Measurements from ENCODE around the gene TCN2.
A peak's percentile ranks its signal among the peaks of the same experiment; 100 is the strongest.
"Not testable (repeated sequence)": the region's sequence is repeated elsewhere in the genome, so short reads cannot be mapped to it uniquely, and the experiment has no call there.

TCN2 gene

DNA sequence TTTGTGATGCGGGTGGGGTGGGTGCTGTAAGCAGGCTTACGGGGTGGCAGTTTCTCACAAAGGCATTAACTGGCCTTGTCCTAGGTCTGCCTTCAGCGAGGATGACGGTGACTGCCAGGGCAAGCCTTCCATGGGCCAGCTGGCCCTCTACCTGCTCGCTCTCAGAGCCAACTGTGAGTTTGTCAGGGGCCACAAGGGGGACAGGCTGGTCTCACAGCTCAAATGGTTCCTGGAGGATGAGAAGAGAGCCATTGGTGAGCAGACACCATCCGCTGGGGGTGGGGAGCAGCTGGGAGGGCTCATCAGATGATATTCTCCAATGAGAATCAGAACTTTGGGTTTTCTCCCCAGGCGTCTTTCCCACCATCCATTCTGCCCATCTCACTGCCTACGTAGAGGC is 5.8 kb downstream of the TCN2 start:
- no peak for DNase-seq

GRCh38 chr22:30614268-30614667 is 7.3 kb downstream of the TCN2 start:
- no peak for DNase-seq

DNA sequence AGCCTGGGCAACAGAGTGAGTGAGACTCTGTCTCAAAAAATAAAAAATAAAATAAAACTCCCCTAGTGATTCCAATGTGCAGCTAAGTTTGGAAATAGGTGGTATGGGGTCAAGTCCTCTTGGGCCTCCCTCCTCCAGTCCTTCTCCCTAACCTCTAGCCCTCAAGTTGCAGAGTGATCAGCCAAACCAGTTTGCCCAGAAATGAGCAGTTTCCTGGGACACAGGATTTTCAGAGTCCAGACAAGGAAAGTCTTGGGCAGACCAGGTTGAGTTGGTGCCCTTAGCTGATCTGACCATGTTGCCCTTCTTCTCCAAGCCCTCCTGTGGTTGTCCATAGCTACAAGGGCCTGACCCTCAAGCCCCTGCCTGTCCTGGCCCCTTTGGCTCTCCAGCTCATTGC is 7.9 kb downstream of the TCN2 start:
- no peak for DNase-seq

GRCh38 chr22:30615543-30615954 is 8.6 kb downstream of the TCN2 start:
- DNase-seq = no peak

DNA sequence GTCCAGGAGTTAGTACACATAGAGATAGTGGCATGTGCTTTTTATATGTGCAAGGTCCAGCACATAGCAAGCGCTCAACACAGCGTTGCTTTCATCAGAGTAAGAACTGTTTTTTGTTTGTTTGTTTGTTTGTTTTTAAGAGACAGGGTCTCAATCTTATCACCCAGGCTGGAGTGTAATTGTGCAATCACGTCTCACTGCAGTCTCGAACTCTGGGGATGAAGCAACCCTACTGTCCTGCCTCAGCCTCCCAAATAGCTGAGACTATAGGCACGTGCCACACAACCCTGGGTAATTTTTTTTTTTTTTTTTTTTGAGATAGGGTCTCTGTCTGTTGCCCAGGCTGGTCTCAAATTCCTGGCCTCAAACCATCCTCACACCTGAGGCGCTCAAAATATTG is 10.8 kb downstream of the TCN2 start:
- no peak for DNase-seq

- DNase-seq = not testable (repeated sequence)
These were observed 12.9 kb downstream of the TCN2 start for GRCh38 chr22:30619909-30620308.

GRCh38 chr22:30626413-30626812 is 19.4 kb downstream of the TCN2 start:
- DNase-seq = no peak

DNA sequence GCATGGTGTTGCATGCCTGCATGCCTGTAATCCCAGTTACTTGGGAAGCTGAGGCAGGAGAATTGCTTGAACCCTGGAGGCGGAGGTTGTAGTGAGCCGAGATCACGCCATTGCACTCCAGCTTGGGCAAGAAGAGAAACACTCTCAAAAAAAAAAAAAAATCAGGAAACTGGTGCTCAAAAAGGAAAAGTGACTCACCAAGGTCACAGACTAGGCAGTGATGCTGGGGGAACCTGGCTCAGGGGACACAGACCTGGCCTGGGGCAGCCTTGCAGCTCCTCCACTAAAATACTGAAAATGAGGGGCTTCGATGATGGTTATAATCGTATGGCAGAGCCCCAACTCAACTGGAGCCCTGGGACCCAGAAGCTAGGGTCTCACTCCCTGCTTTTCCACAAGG is 20.5 kb downstream of the TCN2 start:
- DNase-seq = no peak

DNA sequence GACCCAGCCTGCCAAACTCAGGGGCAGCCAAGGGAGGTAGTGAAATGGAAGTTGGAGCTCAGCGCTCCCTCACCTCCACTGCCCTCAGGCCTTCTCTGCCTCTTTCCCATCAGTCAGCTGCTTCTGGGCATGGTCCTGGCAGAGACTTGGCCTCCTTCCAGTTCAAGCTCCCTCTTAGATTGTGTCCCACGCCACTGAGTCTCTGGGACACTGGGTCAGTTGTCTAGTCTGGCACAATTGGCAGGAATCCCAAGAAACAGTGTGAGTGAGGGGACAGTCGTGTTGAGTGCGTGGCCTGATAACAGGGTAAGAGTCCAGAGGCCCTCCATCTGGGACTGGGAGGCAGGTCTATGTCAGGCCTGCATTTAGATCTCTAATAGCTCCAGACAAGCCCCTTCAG is 21.5 kb downstream of the TCN2 start:
- no peak for DNase-seq

DNA sequence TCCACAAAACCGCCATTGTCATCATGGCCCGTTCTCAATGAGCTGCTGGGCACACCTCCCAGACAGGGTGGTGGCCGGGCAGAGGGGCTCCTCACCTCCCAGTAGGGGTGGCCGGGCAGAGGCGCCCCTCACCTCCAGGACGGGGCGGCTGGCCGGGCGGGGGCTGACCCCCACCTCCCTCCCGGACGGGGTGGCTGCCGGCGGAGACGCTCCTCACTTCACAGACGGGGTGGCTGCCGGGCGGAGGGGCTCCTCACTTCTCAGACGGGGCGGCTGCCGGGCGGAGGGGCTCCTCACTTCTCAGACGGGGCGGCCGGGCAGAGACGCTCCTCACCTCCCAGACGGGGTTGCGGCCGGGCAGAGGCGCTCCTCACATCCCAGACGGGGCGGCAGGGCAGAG is 24.5 kb downstream of the TCN2 start:
- DNase-seq = not testable (repeated sequence)

DNA sequence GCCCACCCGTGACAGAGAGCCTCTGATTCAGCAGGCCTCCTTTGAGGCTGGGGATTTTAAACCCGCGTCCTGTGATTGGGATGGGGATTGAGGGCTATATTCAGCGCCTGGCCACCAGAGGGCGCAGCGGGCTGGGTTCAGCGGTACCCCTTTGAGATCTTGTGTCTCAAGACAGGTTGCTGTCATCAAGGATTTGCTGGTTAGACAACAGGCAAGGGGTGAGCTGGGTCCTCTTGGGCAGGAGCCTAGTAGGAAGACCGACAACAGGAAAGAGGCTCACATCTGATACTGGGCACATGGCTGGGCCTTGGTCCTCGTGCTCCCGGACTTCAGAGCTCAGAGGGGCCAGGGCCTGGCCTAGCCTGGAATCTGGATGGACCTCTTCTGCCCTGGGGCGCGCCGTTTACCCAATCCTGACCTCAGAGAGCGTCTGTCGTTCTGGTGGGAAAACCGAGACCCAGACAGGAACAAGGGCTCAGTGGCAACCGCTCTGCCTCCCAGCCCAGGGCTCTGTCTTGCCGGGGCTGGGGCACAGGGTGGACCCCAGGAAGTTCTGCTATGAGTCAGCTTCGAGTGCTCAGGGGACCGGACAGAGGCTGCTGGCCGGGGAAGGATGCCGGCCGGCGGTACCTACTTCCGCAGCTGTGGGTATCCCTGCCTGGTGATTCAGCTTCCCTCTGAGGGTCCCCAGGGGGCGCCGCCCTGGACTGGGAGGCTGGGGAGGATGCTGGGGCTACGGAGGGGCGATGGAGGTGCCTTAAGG is 27.7 kb downstream of the TCN2 start:
- DNase-seq = peak; percentile 91

DNA sequence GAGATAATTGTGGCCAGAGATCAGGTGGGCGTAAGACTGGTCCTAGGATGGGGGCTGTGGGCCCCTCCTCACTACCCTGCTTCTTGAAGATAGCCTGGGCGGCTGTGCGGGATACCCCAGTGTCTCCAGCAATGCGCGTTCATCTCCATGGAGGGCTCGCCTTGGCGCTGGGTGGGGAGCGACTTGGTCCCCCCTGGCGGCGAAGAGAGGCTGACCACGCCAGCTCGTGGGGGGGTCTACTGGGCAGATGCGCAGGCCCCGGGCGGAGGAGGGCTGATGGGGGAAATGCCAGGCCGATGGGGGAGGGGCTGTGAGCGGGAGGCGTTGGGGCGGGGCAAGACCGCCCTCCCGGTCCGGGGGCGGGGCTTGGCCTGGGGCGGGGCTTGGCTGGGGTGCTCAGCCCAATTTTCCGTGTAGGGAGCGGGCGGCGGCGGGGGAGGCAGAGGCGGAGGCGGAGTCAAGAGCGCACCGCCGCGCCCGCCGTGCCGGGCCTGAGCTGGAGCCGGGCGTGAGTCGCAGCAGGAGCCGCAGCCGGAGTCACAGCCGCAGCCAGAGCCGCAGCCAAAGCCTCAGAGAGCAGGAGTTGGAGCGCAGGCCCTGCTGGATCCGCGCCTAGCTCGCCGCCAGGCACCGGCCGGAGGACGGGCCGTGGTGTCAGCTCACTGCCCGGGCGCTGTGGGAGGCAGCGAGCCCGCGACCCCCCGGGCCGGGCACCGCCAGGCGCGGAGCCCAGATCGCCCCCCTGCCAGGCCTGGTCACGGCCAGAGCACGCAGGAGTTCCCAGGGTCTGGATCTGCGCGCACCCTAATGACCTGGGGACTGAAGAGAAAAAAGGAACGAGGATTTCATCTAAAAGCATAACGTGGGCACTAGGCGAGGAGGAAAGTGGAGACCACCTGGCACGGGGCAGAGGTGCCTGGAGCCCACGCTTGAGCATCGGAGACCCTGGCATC is 28.6 kb downstream of the TCN2 start, which contains the start of gene SLC35E4:
Gene SLC35E4 (plus strand): TSS at position 509 of the 953 bp plus-strand sequence. CDS start 670 bp downstream, outside the sequence.
- DNase-seq = peak; percentile 89

DNA sequence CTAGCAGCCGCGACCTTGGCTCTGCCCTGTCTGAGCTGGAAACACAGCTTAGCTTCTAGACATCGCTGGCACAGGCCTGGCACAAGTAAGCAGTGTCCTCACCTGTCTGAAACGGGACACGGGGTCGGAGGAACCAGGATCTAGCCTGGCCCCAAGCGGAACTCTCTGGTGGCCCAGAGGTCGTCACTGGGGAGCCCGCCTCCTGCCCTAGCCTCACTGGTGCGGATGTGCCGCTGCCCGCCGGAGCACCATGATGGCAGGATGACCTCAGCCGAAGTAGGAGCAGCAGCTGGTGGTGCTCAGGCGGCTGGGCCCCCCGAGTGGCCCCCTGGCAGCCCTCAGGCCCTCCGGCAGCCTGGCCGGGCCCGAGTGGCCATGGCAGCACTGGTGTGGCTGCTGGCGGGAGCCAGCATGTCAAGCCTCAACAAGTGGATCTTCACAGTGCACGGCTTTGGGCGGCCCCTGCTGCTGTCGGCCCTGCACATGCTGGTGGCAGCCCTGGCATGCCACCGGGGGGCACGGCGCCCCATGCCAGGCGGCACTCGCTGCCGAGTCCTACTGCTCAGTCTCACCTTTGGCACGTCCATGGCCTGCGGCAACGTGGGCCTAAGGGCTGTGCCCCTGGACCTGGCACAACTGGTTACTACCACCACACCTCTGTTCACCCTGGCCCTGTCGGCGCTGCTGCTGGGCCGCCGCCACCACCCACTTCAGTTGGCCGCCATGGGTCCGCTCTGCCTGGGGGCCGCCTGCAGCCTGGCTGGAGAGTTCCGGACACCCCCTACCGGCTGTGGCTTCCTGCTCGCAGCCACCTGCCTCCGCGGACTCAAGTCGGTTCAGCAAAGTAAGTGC is 29.5 kb downstream of the TCN2 start:
- DNase-seq = no peak

DNA sequence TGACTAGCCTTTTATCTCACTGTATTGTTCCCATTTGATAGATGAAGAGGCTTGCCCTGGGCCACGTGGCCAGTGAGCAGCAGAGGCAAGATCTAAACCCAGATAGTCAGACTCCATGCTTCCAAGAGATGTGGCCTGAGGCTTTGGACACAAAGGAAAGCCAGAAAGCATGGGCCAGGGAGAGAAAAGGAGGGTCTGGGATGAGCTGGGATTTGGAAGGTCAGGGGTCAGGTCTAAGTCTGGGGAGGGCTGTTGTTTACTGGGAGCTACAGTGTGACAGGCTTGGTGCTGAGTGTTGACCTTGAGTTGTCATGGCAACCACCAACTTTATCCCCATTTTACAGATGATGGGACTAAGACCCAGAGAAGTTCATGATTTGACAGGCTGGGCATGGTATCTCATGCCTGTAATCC is 30.7 kb downstream of the TCN2 start:
- DNase-seq = no peak

DNA sequence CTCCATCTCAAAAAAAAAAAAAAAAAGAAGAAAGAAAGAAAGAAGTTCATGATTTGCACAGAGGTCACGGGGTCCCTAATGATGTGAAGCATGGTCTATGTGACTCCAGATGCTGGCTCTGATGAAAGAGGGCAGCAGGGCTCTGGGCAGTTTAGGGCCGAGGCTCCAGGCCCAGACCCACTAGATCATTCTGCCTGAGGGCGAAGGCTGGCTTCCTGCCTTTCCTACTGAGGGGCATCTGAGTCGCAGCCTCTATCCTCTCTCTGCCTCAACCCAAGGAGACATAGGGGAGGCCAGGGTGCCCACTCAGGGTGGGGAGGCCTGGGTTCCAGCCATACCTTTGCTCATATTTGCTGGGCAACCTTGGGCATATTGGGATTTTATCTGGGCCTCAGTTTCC is 33.4 kb downstream of the TCN2 start:
- no peak for DNase-seq

DNA sequence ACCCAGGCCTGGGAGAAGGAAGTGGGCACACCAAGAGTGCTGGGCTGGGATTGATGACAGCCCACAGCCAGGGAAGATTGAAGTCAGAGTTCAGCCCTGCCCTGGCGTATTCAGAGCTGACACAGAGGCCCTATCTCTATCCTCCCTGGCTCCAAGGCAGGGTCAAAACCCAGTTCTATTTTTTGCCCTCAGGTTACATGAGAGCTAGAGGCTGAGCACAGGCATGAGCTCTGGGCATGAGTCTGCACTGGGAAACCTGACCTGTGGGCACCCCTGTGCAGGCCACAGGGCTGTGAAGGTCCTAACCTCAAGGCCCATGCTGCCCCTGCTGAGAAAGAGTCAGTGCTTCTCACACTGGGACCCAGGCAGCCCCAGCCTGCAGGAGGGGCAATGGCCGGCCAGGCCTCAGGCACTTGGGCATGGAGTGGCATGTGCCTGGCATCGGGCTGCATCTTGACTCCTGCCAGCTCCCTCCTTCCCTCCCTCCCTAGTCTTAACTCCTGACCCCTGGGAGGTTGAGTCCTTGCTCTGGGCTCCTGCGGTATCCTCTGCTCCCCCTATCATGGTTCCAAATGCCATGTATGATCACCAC is 34.0 kb downstream of the TCN2 start:
- DNase-seq = no peak

DNA sequence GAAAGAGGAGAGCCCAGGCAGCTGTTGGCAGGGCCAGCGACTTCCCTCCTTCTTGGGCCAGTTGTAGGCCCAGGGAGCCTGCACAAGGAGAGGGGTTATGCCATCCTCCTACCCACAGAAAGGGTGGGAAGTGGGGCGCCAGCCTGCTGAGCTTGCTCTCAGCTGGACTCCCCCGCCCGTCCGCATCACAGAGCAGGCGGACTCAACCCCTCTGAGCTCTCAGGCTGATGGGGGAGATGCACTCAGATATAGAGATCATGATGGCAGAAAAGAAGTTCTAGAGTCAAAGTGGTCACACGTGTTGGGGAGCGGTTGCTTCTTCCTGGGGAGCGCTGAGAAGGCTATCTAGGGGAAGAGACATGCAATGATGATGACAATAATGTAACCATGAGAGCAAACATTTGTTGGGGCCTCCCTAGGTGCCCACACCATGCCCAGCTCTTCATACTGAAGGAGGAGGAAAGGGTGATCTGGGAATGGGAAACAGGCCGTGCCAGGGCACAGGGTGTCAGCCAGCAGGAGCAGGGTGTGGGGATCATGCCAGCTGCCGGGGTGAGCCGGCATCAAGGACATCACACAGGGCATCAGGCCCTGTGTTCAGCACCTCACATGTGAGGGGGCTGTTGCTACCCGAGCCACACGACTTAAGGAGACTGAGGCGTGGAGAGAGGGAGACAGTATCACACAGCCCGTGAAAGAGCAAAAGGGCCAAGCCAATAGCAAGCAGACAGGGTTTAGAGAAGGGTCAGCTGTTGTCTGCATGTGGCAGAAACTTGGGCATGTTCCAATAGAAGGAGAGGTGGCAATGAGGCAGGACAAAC is 36.3 kb downstream of the TCN2 start:
- no peak for DNase-seq

DNA sequence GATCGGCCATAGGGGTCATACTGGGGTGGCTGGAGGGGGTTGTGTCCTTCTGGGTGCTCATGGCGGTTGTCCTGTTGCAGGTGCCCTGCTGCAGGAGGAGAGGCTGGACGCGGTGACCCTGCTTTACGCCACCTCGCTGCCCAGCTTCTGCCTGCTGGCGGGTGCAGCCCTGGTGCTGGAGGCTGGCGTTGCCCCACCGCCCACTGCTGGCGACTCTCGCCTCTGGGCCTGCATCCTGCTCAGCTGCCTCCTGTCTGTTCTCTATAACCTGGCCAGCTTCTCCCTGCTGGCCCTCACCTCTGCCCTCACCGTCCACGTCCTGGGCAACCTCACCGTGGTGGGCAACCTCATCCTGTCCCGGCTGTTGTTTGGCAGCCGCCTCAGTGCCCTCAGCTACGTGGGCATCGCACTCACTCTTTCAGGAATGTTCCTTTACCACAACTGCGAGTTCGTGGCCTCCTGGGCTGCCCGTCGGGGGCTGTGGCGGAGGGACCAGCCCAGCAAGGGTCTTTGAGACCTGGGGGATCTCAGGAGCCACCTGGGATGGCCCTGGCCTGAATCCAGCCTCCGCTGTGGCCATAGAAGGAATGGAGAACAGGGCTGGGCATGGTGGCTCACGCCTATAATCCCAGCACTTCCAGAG is 39.7 kb downstream of the TCN2 start:
- no peak for DNase-seq

GRCh38 chr22:30647536-30647935 is 40.6 kb downstream of the TCN2 start:
- DNase-seq = no peak

DNA sequence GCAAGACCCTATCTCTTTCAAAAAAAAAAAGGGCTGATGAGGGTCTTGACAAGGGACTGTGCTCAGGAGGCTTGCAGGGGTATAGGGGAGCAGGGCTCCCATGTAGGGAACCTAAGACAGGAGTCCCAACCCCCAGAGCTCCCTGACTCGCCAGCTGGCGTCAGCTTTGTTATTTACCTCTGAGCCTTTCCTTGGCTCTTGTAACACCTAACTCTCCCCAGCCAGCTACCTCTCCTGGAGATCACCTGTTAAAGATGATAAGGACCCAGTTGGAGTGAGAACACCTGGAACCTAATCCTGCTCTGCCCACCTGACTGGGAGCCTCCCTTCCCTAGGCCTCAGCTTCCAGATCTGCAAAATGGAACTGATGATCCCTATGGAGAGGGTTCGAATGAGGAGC is 41.9 kb downstream of the TCN2 start:
- DNase-seq = peak; percentile 11

DNA sequence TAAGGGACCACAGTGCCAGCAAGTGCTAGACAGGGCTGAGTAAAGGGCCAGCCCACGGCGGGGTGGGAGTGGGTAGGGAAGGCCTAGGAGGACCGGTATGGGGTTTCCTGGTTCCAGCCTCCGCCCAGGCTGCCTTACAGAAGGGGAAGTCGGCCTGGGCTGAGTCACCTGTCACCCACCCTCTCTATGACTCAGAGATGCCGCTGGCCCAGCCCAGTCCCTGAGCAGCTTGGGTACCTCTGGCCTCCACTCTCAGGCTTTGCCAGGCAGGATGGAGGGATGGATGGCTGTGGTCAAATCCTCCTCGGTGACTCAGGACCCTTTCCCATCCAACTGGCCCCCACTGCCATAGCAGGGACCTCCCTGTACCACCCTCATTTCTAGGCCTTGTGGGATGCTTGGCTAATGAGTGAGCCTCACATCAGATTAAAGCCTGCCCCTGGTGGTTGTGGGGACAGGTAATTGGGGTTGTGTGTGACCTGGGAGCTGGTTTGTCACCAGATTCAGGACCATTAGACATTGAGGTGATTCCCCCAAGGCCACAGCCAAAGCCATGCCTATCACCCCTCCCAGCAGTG is 42.5 kb downstream of the TCN2 start:
- no peak for DNase-seq

Data from NCI-H2171 treated with DMSO at 0.1 percent for 48 hours (cell line).